ENCODE data around the gene PSMA2.

DNA sequence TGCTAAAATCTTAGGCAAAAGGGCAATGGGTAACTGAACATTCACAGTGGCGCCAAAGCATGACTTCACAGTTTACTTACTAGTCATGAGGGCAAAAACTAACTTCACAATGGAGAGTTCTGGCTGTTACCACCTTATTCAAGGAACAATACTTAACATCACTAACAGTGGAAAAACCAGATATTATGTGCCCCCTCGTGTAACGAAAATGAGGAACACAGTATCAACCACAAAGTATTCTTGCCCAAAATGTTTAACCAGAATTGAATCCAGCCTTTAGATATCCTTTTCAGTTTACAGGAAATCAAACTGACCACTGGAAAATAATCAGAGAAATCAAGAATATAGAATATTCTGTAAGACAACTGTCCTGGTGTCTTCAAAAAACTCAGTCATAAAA, 29.6 kb downstream of the PSMA2 start:
- no peak for TF ChIP-seq CTCF (IDR thresholded peaks at IDR 0.05 in 8 of 11, conservative IDR thresholded peaks at IDR 0.05 in 3 of 11)
- TF ChIP-seq POLR2A (IDR thresholded peaks at IDR 0.05): no peak
- no peak for TF ChIP-seq POLR2AphosphoS5 (IDR thresholded peaks at IDR 0.05)
